ENCODE measurements around the gene NKTR. TPM values are rescaled to one million over a fixed set of nuclear protein-coding genes. Genes with fewer than 3 reads are reported as not detected.

Gene NKTR
- total RNA-seq, 1 donor from 2014 or later: 70.3 TPM

DNA sequence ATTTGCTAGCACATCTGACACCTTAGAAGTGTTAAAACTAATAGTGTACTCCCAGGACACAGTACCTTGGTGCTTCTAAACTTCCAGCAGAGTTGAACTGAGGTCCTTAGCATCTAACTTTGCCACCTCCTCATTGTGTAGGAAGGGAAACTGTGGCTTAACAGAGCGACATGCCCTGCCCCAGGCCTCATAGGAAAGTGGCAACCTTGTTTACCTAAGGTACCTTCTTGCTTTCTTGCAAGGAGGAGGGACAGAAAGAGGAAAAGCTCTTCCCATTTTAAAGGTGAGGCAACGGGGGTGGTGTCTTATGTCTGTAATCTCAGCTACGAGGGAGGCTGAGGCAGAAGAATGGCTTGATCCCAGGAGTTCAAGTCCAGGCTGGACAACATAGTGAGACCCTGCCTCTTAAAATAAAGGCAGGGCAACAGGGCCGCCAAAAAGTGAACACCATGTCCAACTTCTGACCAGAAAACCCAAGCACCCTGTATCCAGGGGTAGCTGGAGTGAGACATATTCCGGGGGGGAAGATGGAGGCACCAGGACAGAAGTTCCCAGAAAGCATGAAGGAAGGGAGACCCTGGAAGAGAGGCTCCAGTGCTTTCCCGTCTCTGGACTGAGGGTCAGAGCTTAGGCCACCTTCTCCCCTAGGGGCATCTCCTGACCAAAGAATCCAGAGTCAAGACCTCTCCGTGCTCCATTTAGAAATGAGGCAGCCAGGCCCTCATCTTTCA lies 84.3 kb downstream of the NKTR start:
- Histone ChIP-seq H3K9ac (ENCODE audit: low read length) (no peak overlapping the region), H3K36me3 (ENCODE audit: insufficient read depth, low read length) (no peaks in the 10 kb centered on the region), H3K9me3 (ENCODE audit: insufficient read depth, low read depth, low read length) (peaks cover 4% of the 10 kb centered on the region), H3K27ac (ENCODE audit: low read depth, low read length) (no peak overlapping the region), H3K4me2 (ENCODE audit: low read length) (peak overlapping the region; percentile 59), H2AFZ (ENCODE audit: low read depth, low read length) (no peak overlapping the region), H3K27me3 (ENCODE audit: insufficient read depth, low read length) (peaks cover 15% of the 10 kb centered on the region), H3K4me1 (ENCODE audit: insufficient read depth, low read length) (peaks cover 14% of the 10 kb centered on the region), H4K20me1 (ENCODE audit: insufficient read depth, low read length) (no peaks in the 10 kb centered on the region), H3K79me2 (ENCODE audit: insufficient read depth, low read length) (no peaks in the 10 kb centered on the region), H3K4me3 (ENCODE audit: insufficient read depth, low read depth, low read length) (no peak overlapping the region)
- Mint-ChIP-seq H3K27me3 (ENCODE audit: low read depth, unreplicated experiment) (peaks cover 15% of the 10 kb centered on the region), H3K27ac (ENCODE audit: unreplicated experiment) (no peak overlapping the region), H3K9me3 (ENCODE audit: unreplicated experiment) (peaks cover under 1% of the 10 kb centered on the region), H3K36me3 (ENCODE audit: low read depth, unreplicated experiment) (peaks cover 3% of the 10 kb centered on the region), H3K4me3 (ENCODE audit: unreplicated experiment) (no peak overlapping the region), H3K4me1 (ENCODE audit: low read depth, unreplicated experiment) (peaks cover 15% of the 10 kb centered on the region)
- TF ChIP-seq EZH2 (IDR thresholded peaks at IDR 0.05; ENCODE audit: insufficient read depth, low read length): no peak
- TF ChIP-seq, protein P1, sequence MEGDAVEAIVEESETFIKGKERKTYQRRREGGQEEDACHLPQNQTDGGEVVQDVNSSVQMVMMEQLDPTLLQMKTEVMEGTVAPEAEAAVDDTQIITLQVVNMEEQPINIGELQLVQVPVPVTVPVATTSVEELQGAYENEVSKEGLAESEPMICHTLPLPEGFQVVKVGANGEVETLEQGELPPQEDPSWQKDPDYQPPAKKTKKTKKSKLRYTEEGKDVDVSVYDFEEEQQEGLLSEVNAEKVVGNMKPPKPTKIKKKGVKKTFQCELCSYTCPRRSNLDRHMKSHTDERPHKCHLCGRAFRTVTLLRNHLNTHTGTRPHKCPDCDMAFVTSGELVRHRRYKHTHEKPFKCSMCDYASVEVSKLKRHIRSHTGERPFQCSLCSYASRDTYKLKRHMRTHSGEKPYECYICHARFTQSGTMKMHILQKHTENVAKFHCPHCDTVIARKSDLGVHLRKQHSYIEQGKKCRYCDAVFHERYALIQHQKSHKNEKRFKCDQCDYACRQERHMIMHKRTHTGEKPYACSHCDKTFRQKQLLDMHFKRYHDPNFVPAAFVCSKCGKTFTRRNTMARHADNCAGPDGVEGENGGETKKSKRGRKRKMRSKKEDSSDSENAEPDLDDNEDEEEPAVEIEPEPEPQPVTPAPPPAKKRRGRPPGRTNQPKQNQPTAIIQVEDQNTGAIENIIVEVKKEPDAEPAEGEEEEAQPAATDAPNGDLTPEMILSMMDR (IDR thresholded peaks at IDR 0.05; ENCODE audit: insufficient read depth, low read depth, low read length): no peak
- DNase-seq (ENCODE audit: low read depth): no peak
- no peak for FAIRE-seq

- TF ChIP-seq, protein P1 (IDR thresholded peaks at IDR 0.05; ENCODE audit: insufficient read depth, low read depth, low read length): no peak
- TF ChIP-seq EZH2 (IDR thresholded peaks at IDR 0.05; ENCODE audit: insufficient read depth, low read length): no peak
- Mint-ChIP-seq H3K36me3 (ENCODE audit: low read depth, unreplicated experiment) (no peaks in the 10 kb centered on the region), H3K4me1 (ENCODE audit: low read depth, unreplicated experiment) (peaks cover 9% of the 10 kb centered on the region), H3K27ac (ENCODE audit: unreplicated experiment) (no peak within 1 kb of the TSS), H3K4me3 (ENCODE audit: unreplicated experiment) (no peak within 1 kb of the TSS), H3K9me3 (ENCODE audit: unreplicated experiment) (no peaks in the 10 kb centered on the region), H3K27me3 (ENCODE audit: low read depth, unreplicated experiment) (peaks cover 20% of the 10 kb centered on the region)
- Histone ChIP-seq H3K4me2 (ENCODE audit: low read length) (peak within 1 kb of the TSS; percentile 75), H4K20me1 (ENCODE audit: insufficient read depth, low read length) (no peaks in the 10 kb centered on the region), H3K9me3 (ENCODE audit: insufficient read depth, low read depth, low read length) (peaks cover 4% of the 10 kb centered on the region), H3K36me3 (ENCODE audit: insufficient read depth, low read length) (no peaks in the 10 kb centered on the region), H3K4me3 (ENCODE audit: insufficient read depth, low read depth, low read length) (peak within 1 kb of the TSS; percentile 44), H3K9ac (ENCODE audit: low read length) (no peak within 1 kb of the TSS), H3K4me1 (ENCODE audit: insufficient read depth, low read length) (peaks cover 12% of the 10 kb centered on the region), H3K79me2 (ENCODE audit: insufficient read depth, low read length) (no peaks in the 10 kb centered on the region), H3K27ac (ENCODE audit: low read depth, low read length) (no peak within 1 kb of the TSS), H2AFZ (ENCODE audit: low read depth, low read length) (peak within 1 kb of the TSS; percentile 78), H3K27me3 (ENCODE audit: insufficient read depth, low read length) (peaks cover 15% of the 10 kb centered on the region)
- FAIRE-seq: no peak
- DNase-seq (ENCODE audit: low read depth): no peak
Measured at GRCh38 chr3:42685363-42685881, 84.9 kb downstream of the NKTR start, which contains the start of gene KLHL40. Gene KLHL40, plus strand, starts transcription at chr3:42685537. Its CDS starts 82 bp downstream, at chr3:42685619.
